HCT116 (cell line): ENCODE measurements around the gene KRTCAP2. TPM values are rescaled to one million over a fixed set of nuclear protein-coding genes. Genes with fewer than 3 reads are reported as not detected.

Experiments used
- ATAC-seq: fragments of 200-7000 bp; cut with Tn5 transposase; 2 replicates; pipeline ENCODE4 v1.9.1; 2020; ENCODE audit warnings: mild to moderate bottlenecking, moderate library complexity
- BruUV-seq: library from RNA; stranded (reverse); fragments of 400-500 nt; replicated peaks from 2 replicates; lab custom pipeline; 2021; lab: Mats Ljungman, UMichigan
- CTCF ChIA-PET: fragments of 300-600 bp; sonication (Branson Sonifier 250); formaldehyde crosslinking; loops from one replicate; lab custom pipeline; 2021; ENCODE audit warnings: antibody characterized with exemption; lab: Charles Lee
- POLR2A ChIA-PET: fragments of 300-600, 350-600 bp; sonication (Branson Sonifier 250); formaldehyde crosslinking; loops from one replicate; lab custom pipeline; 2021; ENCODE audit warnings: antibody characterized with exemption; lab: Charles Lee
- RAD21 ChIA-PET, 2 experiments: fragments of 300-600 bp; sonication (Branson Sonifier 250); formaldehyde crosslinking; loops; one replicate each; lab custom pipeline; 2023; ENCODE audit warnings: low total read pairs in 2 of 2; ENCODE audit not compliant: uncharacterized antibody in 2 of 2, unreplicated experiment in 2 of 2, low non-redundant PET in 1 of 2; lab: Charles Lee
- DNase-seq: peaks from one replicate; pipeline ENCODE4 v3.0.0-alpha.2; 2010; ENCODE audit warnings: low read depth, low spot score
- H2AFZ ChIP-seq: fragments of 200-600 bp; shearing (Covaris generic), sonication (generic); 2 replicates; pipeline ENCODE4 v1.6.1; 2017; ENCODE audit warnings: low read depth, mixed run types, mixed read lengths, antibody characterized with exemption, low read length; ENCODE audit not compliant: poor library complexity, severe bottlenecking
- H3K27ac ChIP-seq: 2 replicates; pipeline ENCODE4 v1.5.1; 2012; ENCODE audit warnings: low read depth, low read length
- H3K27me3 ChIP-seq: fragments of 200-600 bp; sonication (generic); 2 replicates; pipeline ENCODE4 v1.6.1; 2016; ENCODE audit warnings: mixed run types, low read length, mixed read lengths; ENCODE audit not compliant: insufficient read depth
- H3K36me3 ChIP-seq, 2 experiments: fragments of 200-500 bp in 1 of 2; fragments of 200-600 bp in 1 of 2; sonication (Bioruptor generic) in 1 of 2; sonication (generic) in 1 of 2; 2 replicates each; pipeline versions ENCODE4 v1.5.1 to v1.6.1; 2014 to 2016; ENCODE audit warnings: low read length in 2 of 2, inconsistent platforms in 1 of 2, mixed read lengths in 1 of 2, mixed run types in 1 of 2; ENCODE audit not compliant: insufficient read depth in 2 of 2, control insufficient read depth in 1 of 2
- H3K4me1 ChIP-seq, 2 experiments: fragments of 200-600 bp in 1 of 2; sonication (generic) in 1 of 2; 2 replicates each; pipeline versions ENCODE4 v1.5.1 to v1.6.1; 2012 to 2017; ENCODE audit warnings: low read length in 2 of 2, inconsistent platforms in 1 of 2, mild to moderate bottlenecking in 1 of 2, mixed read lengths in 1 of 2, mixed run types in 1 of 2, moderate library complexity in 1 of 2; ENCODE audit not compliant: insufficient read depth in 2 of 2, control insufficient read depth in 1 of 2
- H3K4me2 ChIP-seq: fragments of 200-600 bp; sonication (generic); 2 replicates; pipeline ENCODE4 v1.6.1; 2017; ENCODE audit warnings: mixed run types, low read length, mixed read lengths
- H3K4me3 ChIP-seq, 2 experiments: fragments of 200-600 bp in 1 of 2; sonication (generic) in 1 of 2; replicated peaks in 1 of 2; 2 replicates each; pipeline ENCODE4 v1.5.1; 2011 to 2016; ENCODE audit warnings: low read length in 2 of 2, control low read depth in 1 of 2, low read depth in 1 of 2, mild to moderate bottlenecking in 1 of 2, mixed read lengths in 1 of 2, mixed run types in 1 of 2
- H3K79me2 ChIP-seq: fragments of 200-600 bp; sonication (generic); 2 replicates; pipeline ENCODE4 v1.6.1; 2017; ENCODE audit warnings: mild to moderate bottlenecking, mixed run types, low read length, moderate library complexity, mixed read lengths; ENCODE audit not compliant: insufficient read depth
- H3K9ac ChIP-seq: fragments of 200-600 bp; sonication (generic); 2 replicates; pipeline ENCODE4 v1.6.1; 2016; ENCODE audit warnings: low read length, mixed read lengths
- H3K9me2 ChIP-seq: fragments of 200-600 bp; sonication (generic), shearing (Covaris generic); 2 replicates; pipeline ENCODE4 v1.6.1; 2017; ENCODE audit warnings: mixed run types, mild to moderate bottlenecking, moderate library complexity; ENCODE audit not compliant: insufficient read depth
- H3K9me3 ChIP-seq, 2 experiments: fragments of 200-500 bp in 1 of 2; fragments of 200-600 bp in 1 of 2; sonication (Bioruptor generic) in 1 of 2; sonication (generic) in 1 of 2; 2 replicates each; pipeline ENCODE4 v1.6.1; 2014 to 2017; ENCODE audit warnings: low read length in 2 of 2, mixed read lengths in 2 of 2, inconsistent platforms in 1 of 2, low read depth in 1 of 2, mild to moderate bottlenecking in 1 of 2, mixed run types in 1 of 2, moderate library complexity in 1 of 2; ENCODE audit not compliant: control insufficient read depth in 1 of 2, insufficient read depth in 1 of 2
- H4K20me1 ChIP-seq: fragments of 200-600 bp; sonication (generic), shearing (Covaris generic); 2 replicates; pipeline ENCODE4 v1.6.1; 2017; ENCODE audit warnings: mixed run types, mild to moderate bottlenecking, moderate library complexity; ENCODE audit not compliant: insufficient read depth
- CEBPB ChIP-seq: IDR thresholded peaks from 2 replicates; pipeline ENCODE4 v1.6.1; 2012; ENCODE audit warnings: low read depth
- EGR1 ChIP-seq: IDR thresholded peaks from 2 replicates; pipeline ENCODE4 v1.6.1; 2012; ENCODE audit warnings: low read depth
- EZH2 ChIP-seq: fragments of 200-600 bp; sonication (generic); IDR thresholded peaks from 2 replicates; pipeline ENCODE4 v1.6.1; 2017; ENCODE audit warnings: antibody characterized with exemption, mixed run types
- EZH2phosphoT487 ChIP-seq: fragments of 200-600 bp; IDR thresholded peaks from 2 replicates; pipeline ENCODE4 v1.6.1; 2018; ENCODE audit warnings: antibody characterized with exemption, borderline replicate concordance
- FOSL1 ChIP-seq: IDR thresholded peaks from 2 replicates; pipeline ENCODE4 v1.6.1; 2012; ENCODE audit warnings: low read depth
- JUND ChIP-seq: IDR thresholded peaks from 2 replicates; pipeline ENCODE4 v1.6.1; 2012
- POLR2A ChIP-seq: IDR thresholded peaks from 2 replicates; pipeline ENCODE4 v1.7.0; 2011; ENCODE audit warnings: borderline replicate concordance; ENCODE audit not compliant: insufficient read depth, insufficient read length; ENCODE audit errors: extremely low read depth
- POLR2AphosphoS5 ChIP-seq: IDR thresholded peaks from 2 replicates; pipeline ENCODE4 v1.6.1; 2011; ENCODE audit warnings: mild to moderate bottlenecking, low read depth, low read length, moderate library complexity
- SIN3A ChIP-seq: IDR thresholded peaks from 2 replicates; pipeline ENCODE4 v1.6.1; 2012; ENCODE audit warnings: low read depth
- SP1 ChIP-seq: IDR thresholded peaks from 2 replicates; pipeline ENCODE4 v1.6.1; 2012; ENCODE audit warnings: low read depth
- SRF ChIP-seq: IDR thresholded peaks from 2 replicates; pipeline ENCODE4 v1.6.1; 2012; ENCODE audit warnings: low read depth
- TCF7L2 ChIP-seq: IDR thresholded peaks from 2 replicates; pipeline ENCODE4 v1.7.0; 2011; ENCODE audit warnings: borderline replicate concordance, inconsistent platforms; ENCODE audit not compliant: insufficient read depth, insufficient read length; ENCODE audit errors: extremely low read depth
- YY1 ChIP-seq: IDR thresholded peaks from 2 replicates; pipeline ENCODE4 v1.6.1; 2011; ENCODE audit warnings: low read length, low read depth, moderate library complexity, mild to moderate bottlenecking; ENCODE audit not compliant: insufficient replicate concordance; ENCODE audit errors: extremely low read depth
- ZFX ChIP-seq: fragments of 450-650 bp; IDR thresholded peaks from 2 replicates; pipeline ENCODE4 v1.6.1; 2017
- intact Hi-C: fragments of 100-400 bp; cut with micrococcal nuclease; formaldehyde crosslinking; loops from 2 replicates; pipeline ENCODE4 v1.10.0; 2022
- total RNA-seq: library from RNA; stranded (reverse); gene quantifications from one replicate; pipeline ENCODE4 v1.2.1, GENCODE V29; 2021; ENCODE audit not compliant: unreplicated experiment
- TF ChIP-seq, protein P1 (sequence below), 3 experiments: fragments of 200-600 bp in 1 of 3; sonication (generic) in 1 of 3; IDR thresholded peaks in 2 of 3; conservative IDR thresholded peaks in 1 of 3; 2 replicates each; pipeline ENCODE4 v1.5.1; 2012 to 2017; ENCODE audit warnings: low read depth in 2 of 3, low read length in 2 of 3, antibody characterized with exemption in 1 of 3, borderline replicate concordance in 1 of 3, control low read depth in 1 of 3, mild to moderate bottlenecking in 1 of 3, mixed read lengths in 1 of 3, mixed run types in 1 of 3, moderate library complexity in 1 of 3; ENCODE audit not compliant: insufficient read depth in 1 of 3
- TF ChIP-seq, protein P2 (sequence below): IDR thresholded peaks from 2 replicates; pipeline ENCODE4 v1.6.1; 2012

The KRTCAP2 gene
- total RNA-seq, 1 experiment from 2014 or later = 143 TPM

- no peak overlapping the region for H3K27ac ChIP-seq
- peaks cover 0 to 3% of the 10 kb centered on the region in 2 experiments; a peak in 2 of 4 replicates for H3K4me1 ChIP-seq
- ChIA-PET CTCF (interaction anchor here (1.9 kb wide), 1 partner anchor 61 kb away, joined by 4 read pairs; no protein-coding TSS in a partner anchor), POLR2A (no interaction called here), RAD21 (no interaction called here)
- H3K4me3 ChIP-seq = no peak overlapping the region
- H3K9me3 ChIP-seq = no peaks in the 10 kb centered on the region
- H3K4me2 ChIP-seq = no peak overlapping the region
- H3K9ac ChIP-seq = no peak overlapping the region
- intact Hi-C loops = no loop called here
- H3K27me3 ChIP-seq = no peaks in the 10 kb centered on the region
- no peak overlapping the region for H2AFZ ChIP-seq
- TF ChIP-seq, protein P1, sequence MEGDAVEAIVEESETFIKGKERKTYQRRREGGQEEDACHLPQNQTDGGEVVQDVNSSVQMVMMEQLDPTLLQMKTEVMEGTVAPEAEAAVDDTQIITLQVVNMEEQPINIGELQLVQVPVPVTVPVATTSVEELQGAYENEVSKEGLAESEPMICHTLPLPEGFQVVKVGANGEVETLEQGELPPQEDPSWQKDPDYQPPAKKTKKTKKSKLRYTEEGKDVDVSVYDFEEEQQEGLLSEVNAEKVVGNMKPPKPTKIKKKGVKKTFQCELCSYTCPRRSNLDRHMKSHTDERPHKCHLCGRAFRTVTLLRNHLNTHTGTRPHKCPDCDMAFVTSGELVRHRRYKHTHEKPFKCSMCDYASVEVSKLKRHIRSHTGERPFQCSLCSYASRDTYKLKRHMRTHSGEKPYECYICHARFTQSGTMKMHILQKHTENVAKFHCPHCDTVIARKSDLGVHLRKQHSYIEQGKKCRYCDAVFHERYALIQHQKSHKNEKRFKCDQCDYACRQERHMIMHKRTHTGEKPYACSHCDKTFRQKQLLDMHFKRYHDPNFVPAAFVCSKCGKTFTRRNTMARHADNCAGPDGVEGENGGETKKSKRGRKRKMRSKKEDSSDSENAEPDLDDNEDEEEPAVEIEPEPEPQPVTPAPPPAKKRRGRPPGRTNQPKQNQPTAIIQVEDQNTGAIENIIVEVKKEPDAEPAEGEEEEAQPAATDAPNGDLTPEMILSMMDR (IDR thresholded peaks at IDR 0.05 in 2 of 3, conservative IDR thresholded peaks at IDR 0.05 in 1 of 3; ENCODE audit: borderline replicate concordance in 1 of 3, insufficient read depth in 1 of 3, low read depth in 2 of 3, low read length in 2 of 3) = peak in 1 of 3 experiments; percentile 17; a peak in 2 of 6 replicates
- no peak for TF ChIP-seq POLR2AphosphoS5
- H3K36me3 ChIP-seq = no peaks in the 10 kb centered on the region
- no peaks in the 10 kb centered on the region for H3K9me2 ChIP-seq
- no peak for ATAC-seq
- no peaks in the 10 kb centered on the region for H4K20me1 ChIP-seq
- DNase-seq = no peak
- H3K79me2 ChIP-seq = no peaks in the 10 kb centered on the region
- no TSS peak for BruUV-seq
These were observed 27.6 kb downstream of the KRTCAP2 start for GRCh38 chr1:155145491-155145890.

GRCh38 chr1:155141749-155142148 lies 31.4 kb downstream of the KRTCAP2 start:
- Histone ChIP-seq H3K9ac (no peak overlapping the region), H3K4me2 (no peak overlapping the region), H3K27ac (no peak overlapping the region), H3K79me2 (peaks cover 33% of the 10 kb centered on the region), H3K4me1 (peaks cover 14 to 26% of the 10 kb centered on the region in 2 experiments), H4K20me1 (no peaks in the 10 kb centered on the region), H3K27me3 (no peaks in the 10 kb centered on the region), H3K9me2 (no peaks in the 10 kb centered on the region), H3K36me3 (0 out of 4 replicates have a peak, but pooled peaks cover 0 to 2% of the 10 kb centered on the region in 2 experiments), H2AFZ (no peak overlapping the region), H3K9me3 (no peaks in the 10 kb centered on the region), H3K4me3 (no peak overlapping the region)
- ChIA-PET CTCF (interaction anchor here (1.4 kb wide), 1 partner anchor 50 kb away, joined by 3 read pairs; no protein-coding TSS in a partner anchor), RAD21 (no interaction called here), POLR2A (no interaction called here)
- intact Hi-C loops = no loop called here
- TF ChIP-seq FOSL1 (no peak), ZFX (no peak), SIN3A (no peak), POLR2A (no peak), CEBPB (no peak), EZH2phosphoT487 (no peak), TCF7L2 (no peak), EGR1 (no peak), SRF (no peak), EZH2 (no peak), SP1 (no peak), JUND (no peak), YY1 (no peak)
- TF ChIP-seq, protein P1 (IDR thresholded peaks at IDR 0.05 in 2 of 3, conservative IDR thresholded peaks at IDR 0.05 in 1 of 3; ENCODE audit: borderline replicate concordance in 1 of 3, insufficient read depth in 1 of 3, low read depth in 2 of 3, low read length in 2 of 3) = no peak
- TF ChIP-seq, protein P2, sequence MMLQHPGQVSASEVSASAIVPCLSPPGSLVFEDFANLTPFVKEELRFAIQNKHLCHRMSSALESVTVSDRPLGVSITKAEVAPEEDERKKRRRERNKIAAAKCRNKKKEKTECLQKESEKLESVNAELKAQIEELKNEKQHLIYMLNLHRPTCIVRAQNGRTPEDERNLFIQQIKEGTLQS = no peak
- DNase-seq (no peak), ATAC-seq (no peak)
- BruUV-seq = no TSS peak
